K562 (cell line): ENCODE data around the gene PAXIP1. TPM values are rescaled to one million over a fixed set of nuclear protein-coding genes. Genes with fewer than 3 reads are reported as not detected.

Source experiments
- BRD4 ChIP-seq: fragments of 200-600 bp; sonication (generic); IDR thresholded peaks from 2 replicates; pipeline ENCODE4 v1.6.1; 2017; ENCODE audit warnings: inconsistent platforms
- CHD2 ChIP-seq: IDR thresholded peaks from 2 replicates; pipeline ENCODE4 v1.6.1; 2011; ENCODE audit warnings: low read depth, low read length
- FOXP1 ChIP-seq: sonication (generic); formaldehyde crosslinking; IDR thresholded peaks from 2 replicates; pipeline ENCODE4 v1.8.0; 2022; ENCODE audit warnings: mild to moderate bottlenecking, missing genetic modification reagents
- RBM17 ChIP-seq: fragments of 200-400 bp; formaldehyde crosslinking; IDR thresholded peaks from 2 replicates; pipeline ENCODE4 v1.6.1; 2017; ENCODE audit warnings: low read depth, mild to moderate bottlenecking, low read length, borderline replicate concordance
- polyA plus RNA-seq, 8 experiments: library from polyadenylated mRNA; depleted of rRNA in 4 of 8; stranded (reverse) in 5 of 8; unstranded in 3 of 8; fragments of >200 nt; fragmentation: Nextera tagmentation in 2 of 8; fragmentation: Illumina TruSeq in 1 of 8; extraction: Ambion mirVana in 2 of 8; extraction: Trizol in 1 of 8; gene quantifications; 2 replicates each; pipeline versions ENCODE4 v1.2.1 to v1.2.3, GENCODE V29; 2011 to 2014; ENCODE audit warnings: inconsistent platforms in 1 of 8, missing spikeins in 1 of 8
- total RNA-seq, 7 experiments: library from RNA; depleted of rRNA in 6 of 7; stranded (reverse); fragments of >200 nt in 6 of 7; fragmentation: Illumina TruSeq in 2 of 7; extraction: Trizol in 2 of 7; gene quantifications; 2 replicates each; pipeline versions ENCODE4 v1.2.1 to v1.2.3, GENCODE V29; 2011 to 2021; ENCODE audit warnings: low replicate concordance in 1 of 7
- TF ChIP-seq, protein P1 (sequence below): fragments of 450-650 bp; formaldehyde crosslinking; IDR thresholded peaks from 2 replicates; pipeline ENCODE4 v1.4.0; 2022; ENCODE audit warnings: mild to moderate bottlenecking, moderate library complexity
- TF ChIP-seq, protein P2 (sequence below): fragments of 450-650 bp; formaldehyde crosslinking; IDR thresholded peaks from 2 replicates; pipeline ENCODE4 v1.4.0; 2020; ENCODE audit warnings: mild to moderate bottlenecking, moderate library complexity
- TF ChIP-seq, protein P3 (sequence below): sonication (generic); formaldehyde crosslinking; IDR thresholded peaks from 2 replicates; pipeline ENCODE4 v1.8.0; 2022; ENCODE audit warnings: mild to moderate bottlenecking, missing genetic modification reagents
- TF ChIP-seq, protein P4 (sequence below): sonication (generic); formaldehyde crosslinking; IDR thresholded peaks from 2 replicates; pipeline ENCODE4 v1.8.1; 2023; ENCODE audit warnings: mild to moderate bottlenecking, missing genetic modification reagents

Gene PAXIP1
- total and polyA plus RNA-seq, 9 of the 15 experiments (the other 6 are each of a cell fraction or from before 2014, with no cell fraction given), result 9.7 to 37.9 (median 28.4) TPM

DNA sequence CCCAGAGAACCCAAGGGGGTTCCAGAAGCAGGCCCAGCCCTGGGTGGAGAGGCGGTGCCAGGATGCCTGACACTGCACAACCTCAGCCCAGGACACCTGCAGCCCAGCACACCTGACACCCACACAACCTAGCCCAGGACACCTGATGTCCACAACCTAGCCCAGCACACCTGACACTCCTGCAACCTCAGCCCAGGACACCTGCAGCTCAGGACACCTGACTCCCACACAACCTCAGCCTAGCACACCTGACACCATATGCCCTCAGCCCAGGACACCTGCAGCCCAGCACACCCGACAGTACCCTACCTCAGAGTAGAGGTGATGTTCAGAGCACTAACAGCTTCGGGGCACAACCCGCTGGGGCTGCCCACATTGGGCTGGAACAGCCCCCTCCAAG is 87.3 kb downstream of the PAXIP1 start (continued):
- TF ChIP-seq, protein P1, sequence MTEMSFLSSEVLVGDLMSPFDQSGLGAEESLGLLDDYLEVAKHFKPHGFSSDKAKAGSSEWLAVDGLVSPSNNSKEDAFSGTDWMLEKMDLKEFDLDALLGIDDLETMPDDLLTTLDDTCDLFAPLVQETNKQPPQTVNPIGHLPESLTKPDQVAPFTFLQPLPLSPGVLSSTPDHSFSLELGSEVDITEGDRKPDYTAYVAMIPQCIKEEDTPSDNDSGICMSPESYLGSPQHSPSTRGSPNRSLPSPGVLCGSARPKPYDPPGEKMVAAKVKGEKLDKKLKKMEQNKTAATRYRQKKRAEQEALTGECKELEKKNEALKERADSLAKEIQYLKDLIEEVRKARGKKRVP (CRISPR knock-in tag), result no peak
- TF ChIP-seq CHD2, result no peak
- TF ChIP-seq RBM17, result no peak
- TF ChIP-seq, protein P2, sequence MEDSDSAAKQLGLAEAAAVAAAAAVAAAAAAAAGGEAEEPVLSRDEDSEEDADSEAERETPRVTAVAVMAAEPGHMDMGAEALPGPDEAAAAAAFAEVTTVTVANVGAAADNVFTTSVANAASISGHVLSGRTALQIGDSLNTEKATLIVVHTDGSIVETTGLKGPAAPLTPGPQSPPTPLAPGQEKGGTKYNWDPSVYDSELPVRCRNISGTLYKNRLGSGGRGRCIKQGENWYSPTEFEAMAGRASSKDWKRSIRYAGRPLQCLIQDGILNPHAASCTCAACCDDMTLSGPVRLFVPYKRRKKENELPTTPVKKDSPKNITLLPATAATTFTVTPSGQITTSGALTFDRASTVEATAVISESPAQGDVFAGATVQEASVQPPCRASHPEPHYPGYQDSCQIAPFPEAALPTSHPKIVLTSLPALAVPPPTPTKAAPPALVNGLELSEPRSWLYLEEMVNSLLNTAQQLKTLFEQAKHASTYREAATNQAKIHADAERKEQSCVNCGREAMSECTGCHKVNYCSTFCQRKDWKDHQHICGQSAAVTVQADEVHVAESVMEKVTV (CRISPR knock-in tag), result no peak
- TF ChIP-seq FOXP1, result no peak
- TF ChIP-seq, protein P3, sequence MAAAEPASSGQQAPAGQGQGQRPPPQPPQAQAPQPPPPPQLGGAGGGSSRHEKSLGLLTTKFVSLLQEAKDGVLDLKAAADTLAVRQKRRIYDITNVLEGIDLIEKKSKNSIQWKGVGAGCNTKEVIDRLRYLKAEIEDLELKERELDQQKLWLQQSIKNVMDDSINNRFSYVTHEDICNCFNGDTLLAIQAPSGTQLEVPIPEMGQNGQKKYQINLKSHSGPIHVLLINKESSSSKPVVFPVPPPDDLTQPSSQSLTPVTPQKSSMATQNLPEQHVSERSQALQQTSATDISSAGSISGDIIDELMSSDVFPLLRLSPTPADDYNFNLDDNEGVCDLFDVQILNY (CRISPR knock-in tag), result no peak
- TF ChIP-seq, protein P4, sequence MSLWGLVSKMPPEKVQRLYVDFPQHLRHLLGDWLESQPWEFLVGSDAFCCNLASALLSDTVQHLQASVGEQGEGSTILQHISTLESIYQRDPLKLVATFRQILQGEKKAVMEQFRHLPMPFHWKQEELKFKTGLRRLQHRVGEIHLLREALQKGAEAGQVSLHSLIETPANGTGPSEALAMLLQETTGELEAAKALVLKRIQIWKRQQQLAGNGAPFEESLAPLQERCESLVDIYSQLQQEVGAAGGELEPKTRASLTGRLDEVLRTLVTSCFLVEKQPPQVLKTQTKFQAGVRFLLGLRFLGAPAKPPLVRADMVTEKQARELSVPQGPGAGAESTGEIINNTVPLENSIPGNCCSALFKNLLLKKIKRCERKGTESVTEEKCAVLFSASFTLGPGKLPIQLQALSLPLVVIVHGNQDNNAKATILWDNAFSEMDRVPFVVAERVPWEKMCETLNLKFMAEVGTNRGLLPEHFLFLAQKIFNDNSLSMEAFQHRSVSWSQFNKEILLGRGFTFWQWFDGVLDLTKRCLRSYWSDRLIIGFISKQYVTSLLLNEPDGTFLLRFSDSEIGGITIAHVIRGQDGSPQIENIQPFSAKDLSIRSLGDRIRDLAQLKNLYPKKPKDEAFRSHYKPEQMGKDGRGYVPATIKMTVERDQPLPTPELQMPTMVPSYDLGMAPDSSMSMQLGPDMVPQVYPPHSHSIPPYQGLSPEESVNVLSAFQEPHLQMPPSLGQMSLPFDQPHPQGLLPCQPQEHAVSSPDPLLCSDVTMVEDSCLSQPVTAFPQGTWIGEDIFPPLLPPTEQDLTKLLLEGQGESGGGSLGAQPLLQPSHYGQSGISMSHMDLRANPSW (CRISPR knock-in tag), result no peak
- no peak for TF ChIP-seq BRD4
- TF ChIP-seq, all 486 proteins: peak for 0
